Esophagus squamous epithelium (tissue), 4 donors: Measurements from ENCODE around the gene ARMH3.

Experiments
- CTCF ChIP-seq, 6 experiments: fragments of 450-650 bp in 4 of 6; fragments of 200-600 bp in 2 of 6; sonication (generic) in 2 of 6; IDR thresholded peaks; one replicate each; pipeline ENCODE4 v1.5.1; 2016 to 2019; ENCODE audit warnings: antibody characterized with exemption in 6 of 6, mild to moderate bottlenecking in 4 of 6, moderate library complexity in 4 of 6
- POLR2A ChIP-seq, 4 donors: fragments of 450-650 bp; IDR thresholded peaks; one replicate each; pipeline ENCODE4 v1.6.1; 2017; ENCODE audit warnings: antibody characterized with exemption in 4 of 4, mild to moderate bottlenecking in 4 of 4, moderate library complexity in 3 of 4

DNA sequence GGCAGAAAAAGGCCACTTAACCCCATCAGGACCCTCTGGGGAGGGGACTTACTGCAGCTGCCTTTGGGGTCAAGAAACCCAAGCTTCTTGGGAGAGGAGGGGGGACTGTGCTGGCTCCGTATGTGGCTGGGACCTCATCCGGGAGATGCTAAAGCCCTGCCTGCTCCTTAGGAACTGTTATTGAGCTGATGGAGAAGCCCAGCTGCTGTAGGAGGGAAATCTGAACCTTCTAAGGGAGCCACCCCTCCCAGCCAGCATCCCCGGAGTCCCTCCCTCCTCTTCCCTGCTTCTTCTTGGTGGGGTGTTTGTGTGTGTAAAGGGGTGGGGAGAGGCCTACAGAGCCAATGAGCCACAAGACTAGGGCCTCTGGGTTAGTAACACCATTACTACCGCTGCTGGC, 220.6 kb downstream of the ARMH3 start:
- TF ChIP-seq CTCF (IDR thresholded peaks at IDR 0.05) (no peak), POLR2A (IDR thresholded peaks at IDR 0.05) (no peak)
